ENCODE results near the gene C21orf91. TPM values are rescaled to one million over a fixed set of nuclear protein-coding genes. Genes with fewer than 3 reads are reported as not detected.
A peak's percentile ranks its signal among the peaks of the same experiment; 100 is the strongest.

C21orf91 gene
- total and polyA plus RNA-seq, 2 donors (not counting 1 experiment from before 2014, with no cell fraction given), result 6.7 to 32.3 TPM

DNA sequence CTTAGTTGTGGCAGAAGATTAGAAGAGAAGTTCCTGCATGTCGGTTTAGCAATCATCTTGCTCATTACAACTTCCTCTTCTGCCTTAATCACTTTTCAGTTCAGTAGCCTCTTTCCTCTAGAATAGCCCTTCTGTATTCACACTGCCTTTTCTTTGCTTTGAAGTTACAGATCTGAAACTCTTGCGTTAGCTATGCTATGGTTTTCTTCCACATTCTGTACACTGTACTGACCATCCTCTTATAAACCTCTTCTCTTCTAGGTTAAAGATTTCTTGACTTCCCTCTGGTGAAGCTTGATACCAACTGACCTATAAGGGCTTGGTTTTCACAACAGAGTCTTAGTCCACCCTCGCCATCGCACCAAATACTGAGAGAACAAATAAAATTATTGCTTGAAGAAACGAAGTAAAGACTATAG lies 35.0 kb downstream of the C21orf91 start:
- H3K79me2 ChIP-seq (ENCODE audit: control insufficient read depth, insufficient read depth, low read length), result no peaks in the 10 kb centered on the region
- ATAC-seq (ENCODE audit: low read depth) (peak; percentile 65), DNase-seq (peak; percentile 69)
- peaks cover 49 to 65% of the 10 kb centered on the region in 2 donors for H3K4me1 ChIP-seq (ENCODE audit: control insufficient read depth in 2 of 2, insufficient read depth in 2 of 2, low read length in 2 of 2)
- peak overlapping the region; percentile 71 for H3K4me2 ChIP-seq (replicated peaks; ENCODE audit: low read depth, low read length, poor library complexity, severe bottlenecking)
- intact Hi-C loops (cut with micrococcal nuclease), result loop anchor here (1.0 to 5.0 kb wide), 3 partner anchors 9 to 272 kb away; partner anchors contain the start of genes C21orf91 and CXADR
- H3K4me3 Mint-ChIP-seq, result peak overlapping the region; percentile 87
- H3K27ac ChIP-seq (ENCODE audit: low read length in 2 of 2), result peak overlapping the region; percentile 48 to 75
- no peaks in the 10 kb centered on the region for H3K27me3 Mint-ChIP-seq
- peaks cover 0 to 5% (median 0%) of the 10 kb centered on the region in 4 experiments for H3K27me3 ChIP-seq (replicated peaks in 1 of 4; ENCODE audit: control extremely low read depth in 1 of 4, control insufficient read depth in 3 of 4, insufficient read depth in 4 of 4, low read length in 3 of 4)
- peaks cover 75% of the 10 kb centered on the region for H3K4me1 Mint-ChIP-seq
- H3K36me3 ChIP-seq (replicated peaks in 1 of 2; ENCODE audit: control extremely low read depth in 1 of 2, control insufficient read depth in 1 of 2, extremely low read depth in 1 of 2, insufficient read depth in 2 of 2, low read length in 1 of 2), result peaks cover 2 to 9% of the 10 kb centered on the region in 2 experiments
- ChIA-PET POLR2A (interaction anchor here (1.7 kb wide), 1 partner anchor 35 kb away, joined by 14 read pairs; the partner anchor contains the start of gene C21orf91), CTCF (interaction anchor here (1.3 to 1.5 kb wide), 3 partner anchors 10 to 34 kb away, joined by 3 to 8 read pairs (median 6); no protein-coding TSS in a partner anchor)
- H3K4me3 ChIP-seq (ENCODE audit: control extremely low read depth in 1 of 5, extremely low read depth in 1 of 5, insufficient read depth in 1 of 5, low read depth in 2 of 5, low read length in 4 of 5), result peak overlapping the region; percentile 19 to 74 (median 54)
- peak overlapping the region; percentile 94 for H3K27ac Mint-ChIP-seq
- peaks cover 5% of the 10 kb centered on the region for H3K9me3 Mint-ChIP-seq (ENCODE audit: insufficient read depth)
- H3K9ac ChIP-seq (ENCODE audit: low read length), result peak overlapping the region; percentile 59
- H4K20me1 ChIP-seq (ENCODE audit: control insufficient read depth, insufficient read depth, low read length, poor library complexity, severe bottlenecking), result no peaks in the 10 kb centered on the region
- peaks cover 0 to 4% (median 1%) of the 10 kb centered on the region in 3 donors for H3K9me3 ChIP-seq (ENCODE audit: control extremely low read depth in 1 of 3, control insufficient read depth in 2 of 3, insufficient read depth in 1 of 3, low read length in 2 of 3)
- peak overlapping the region; percentile 55 for H2AFZ ChIP-seq (ENCODE audit: insufficient read depth, low read depth, low read length, poor library complexity, severe bottlenecking)
- TF ChIP-seq, protein P1, sequence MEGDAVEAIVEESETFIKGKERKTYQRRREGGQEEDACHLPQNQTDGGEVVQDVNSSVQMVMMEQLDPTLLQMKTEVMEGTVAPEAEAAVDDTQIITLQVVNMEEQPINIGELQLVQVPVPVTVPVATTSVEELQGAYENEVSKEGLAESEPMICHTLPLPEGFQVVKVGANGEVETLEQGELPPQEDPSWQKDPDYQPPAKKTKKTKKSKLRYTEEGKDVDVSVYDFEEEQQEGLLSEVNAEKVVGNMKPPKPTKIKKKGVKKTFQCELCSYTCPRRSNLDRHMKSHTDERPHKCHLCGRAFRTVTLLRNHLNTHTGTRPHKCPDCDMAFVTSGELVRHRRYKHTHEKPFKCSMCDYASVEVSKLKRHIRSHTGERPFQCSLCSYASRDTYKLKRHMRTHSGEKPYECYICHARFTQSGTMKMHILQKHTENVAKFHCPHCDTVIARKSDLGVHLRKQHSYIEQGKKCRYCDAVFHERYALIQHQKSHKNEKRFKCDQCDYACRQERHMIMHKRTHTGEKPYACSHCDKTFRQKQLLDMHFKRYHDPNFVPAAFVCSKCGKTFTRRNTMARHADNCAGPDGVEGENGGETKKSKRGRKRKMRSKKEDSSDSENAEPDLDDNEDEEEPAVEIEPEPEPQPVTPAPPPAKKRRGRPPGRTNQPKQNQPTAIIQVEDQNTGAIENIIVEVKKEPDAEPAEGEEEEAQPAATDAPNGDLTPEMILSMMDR (IDR thresholded peaks at IDR 0.05), result no peak
- no peak for TF ChIP-seq EZH2 (IDR thresholded peaks at IDR 0.05; ENCODE audit: borderline replicate concordance, insufficient read depth, low read depth, low read length, poor library complexity, severe bottlenecking)
- no CpG with 5 or more reads among the region's 5 CpGs for WGBS (ENCODE audit: insufficient coverage)

All from B cell (primary cell).